HG03135 (cell line): ENCODE measurements around the gene DNER.
A peak's percentile ranks its signal among the peaks of the same experiment; 100 is the strongest.

Source experiments
- ATAC-seq: cut with Tn5 transposase; IDR thresholded peaks from one replicate; pipeline ENCODE4 v1.9.1; 2021; ENCODE audit warnings: mild to moderate bottlenecking, moderate library complexity; ENCODE audit not compliant: unreplicated experiment

Gene DNER

DNA sequence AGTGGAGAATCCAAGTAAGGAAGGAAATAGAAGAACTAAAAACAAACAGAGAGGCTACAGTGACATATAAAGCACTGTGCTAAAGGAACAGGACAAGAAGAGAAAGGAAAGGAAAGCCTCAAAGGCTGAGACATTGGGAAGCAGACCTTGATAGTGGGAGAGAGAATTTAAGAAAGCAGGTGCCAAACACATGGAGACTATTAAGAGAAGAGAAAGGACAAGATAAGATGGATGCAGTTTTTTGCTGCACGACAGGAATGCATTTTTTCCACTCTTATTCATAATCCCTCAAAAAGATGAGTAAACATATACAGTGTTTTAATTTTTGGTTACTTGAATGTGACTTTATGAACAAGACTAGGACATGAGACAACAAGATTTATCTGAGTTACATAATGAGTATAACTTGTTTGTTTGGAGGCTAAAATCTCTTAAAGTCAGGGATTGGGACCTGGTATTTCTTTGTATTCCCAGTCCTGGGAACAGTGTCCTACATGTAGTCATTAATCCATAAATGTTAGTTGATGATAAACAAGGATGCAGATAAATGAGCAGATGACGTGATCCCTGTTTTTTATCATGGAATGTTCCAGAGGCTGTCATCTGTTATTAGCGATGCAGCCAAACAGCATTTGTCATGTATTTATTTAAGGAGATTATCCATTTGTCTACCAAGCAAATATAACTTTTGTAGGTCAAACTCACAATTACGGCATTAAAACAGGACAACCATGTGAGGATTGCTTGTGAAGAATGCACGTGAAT is 141.7 kb downstream of the DNER start:
- ATAC-seq, result no peak

DNA sequence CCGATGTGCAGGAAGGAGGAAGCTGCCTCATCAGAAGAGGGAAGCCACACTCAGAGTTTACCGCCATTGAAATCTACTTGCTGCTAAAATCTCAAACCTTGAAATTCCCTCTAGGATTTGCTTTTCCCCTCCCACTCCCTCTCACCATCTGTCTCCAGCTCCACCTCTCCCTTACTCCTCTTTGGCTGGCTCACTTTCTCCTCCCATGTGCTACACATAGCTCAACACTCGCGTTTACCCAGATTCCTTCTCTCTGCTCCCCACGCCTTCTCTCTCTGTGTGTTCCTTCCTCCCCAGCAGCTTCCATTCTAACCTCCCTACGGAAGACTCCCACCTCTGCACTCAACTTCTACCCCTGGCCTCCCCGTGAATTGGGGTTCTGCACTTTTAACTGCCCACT is 143.1 kb downstream of the DNER start:
- no peak for ATAC-seq

DNA sequence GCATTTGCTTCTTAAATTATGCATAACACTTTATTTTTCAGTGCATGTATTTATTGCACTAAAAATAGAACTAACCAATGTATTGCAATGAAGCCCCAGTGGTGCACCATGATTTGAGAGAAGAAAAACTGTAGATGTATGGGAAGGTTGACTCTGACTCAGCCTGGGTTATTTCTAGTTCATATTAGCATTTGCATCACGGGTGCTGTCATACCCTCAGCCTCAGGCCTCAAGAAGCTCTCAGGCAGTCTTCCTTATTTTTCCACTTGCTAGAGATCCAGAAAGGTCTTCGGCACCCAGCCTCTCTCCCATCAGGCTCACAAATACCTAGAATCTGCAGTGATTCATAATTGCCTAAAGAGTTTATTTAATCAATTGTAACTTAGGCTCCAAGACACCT is 148.0 kb downstream of the DNER start:
- no peak for ATAC-seq

DNA sequence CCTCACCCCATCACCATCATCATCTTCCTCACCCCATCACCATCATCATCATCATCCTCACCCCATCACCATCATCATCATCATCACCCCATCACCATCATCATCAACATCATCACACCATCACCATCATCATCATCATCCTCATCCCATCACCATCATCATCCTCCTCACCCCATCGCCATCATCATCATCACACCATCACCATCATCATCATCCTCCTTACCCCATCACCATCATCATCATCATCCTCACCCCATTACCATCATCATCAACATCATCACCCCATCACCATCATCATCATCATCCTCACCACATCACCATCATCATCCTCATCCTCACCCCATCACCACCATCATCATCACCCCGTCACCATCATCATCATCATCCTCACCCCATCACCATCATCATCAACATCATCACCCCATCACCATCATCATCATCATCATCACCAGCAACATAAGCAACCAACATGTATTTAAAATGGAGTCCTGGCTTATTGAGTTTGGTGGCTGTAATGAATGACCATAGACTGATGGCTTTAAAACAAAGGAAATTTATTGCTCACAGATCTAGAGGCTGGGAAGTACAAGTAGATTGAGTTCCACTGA is 150.0 kb downstream of the DNER start:
- ATAC-seq, result no peak

DNA sequence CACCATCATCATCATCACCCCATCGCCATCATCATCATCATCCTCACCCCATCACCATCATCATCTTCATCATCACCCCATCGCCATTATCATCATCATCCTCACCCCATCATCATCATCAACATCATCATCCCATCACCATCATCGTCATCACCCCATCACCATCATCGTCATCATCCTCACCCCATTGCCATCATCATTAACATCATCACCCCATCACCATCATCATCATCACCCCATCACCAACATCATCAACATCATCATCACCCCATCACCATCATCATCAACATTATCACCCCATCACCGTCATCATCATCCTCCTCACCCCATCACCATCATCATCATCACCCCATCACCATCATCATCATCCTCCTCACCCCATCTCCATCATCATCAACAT is 151.0 kb downstream of the DNER start:
- ATAC-seq, result no peak

DNA sequence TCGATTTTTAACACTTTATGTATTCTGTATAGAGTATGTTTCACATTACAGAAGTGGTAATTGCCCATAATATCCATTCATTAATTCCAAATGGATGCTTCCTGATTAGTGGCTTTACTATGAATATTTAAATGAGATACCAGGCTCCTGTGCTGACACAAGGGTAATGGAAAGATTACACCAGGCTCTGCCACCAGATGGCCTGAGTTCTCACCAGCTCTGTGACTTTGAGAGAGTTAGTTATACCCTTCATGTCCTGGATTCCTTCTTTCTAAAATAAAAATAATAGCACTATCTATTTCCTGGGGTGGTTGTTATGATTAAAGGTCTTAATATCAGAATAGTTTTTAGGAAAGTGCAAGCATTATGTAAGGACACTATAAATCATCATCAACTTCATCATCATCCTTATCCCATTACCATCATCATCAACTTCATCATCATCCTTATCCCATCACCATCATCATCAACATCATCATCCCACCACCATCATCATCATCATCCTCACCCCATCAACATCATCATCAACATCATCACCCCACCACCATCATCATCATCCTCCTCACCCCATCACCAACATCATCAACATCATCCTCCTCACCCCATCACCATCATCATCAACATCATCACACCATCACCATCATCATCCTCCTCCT is 151.8 kb downstream of the DNER start:
- ATAC-seq, result no peak

DNA sequence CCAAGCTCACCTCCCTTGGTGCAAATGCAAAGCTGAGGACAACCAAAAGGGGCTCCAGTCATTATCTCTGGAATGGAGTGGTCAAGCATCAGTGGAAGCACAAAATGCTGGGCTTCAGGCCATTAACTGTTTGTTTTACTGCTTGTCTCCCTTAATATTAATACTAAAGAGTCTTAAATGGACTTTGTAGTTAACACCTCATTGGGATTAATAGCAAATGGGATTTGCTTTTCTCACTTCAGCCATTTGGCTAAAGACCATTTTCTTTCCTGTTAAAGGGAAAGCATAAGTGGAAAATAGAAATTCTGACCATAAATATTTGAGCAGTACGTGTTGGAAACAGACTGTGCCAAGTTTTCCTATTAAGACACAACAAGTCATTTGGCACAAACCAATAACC is 154.4 kb downstream of the DNER start:
- no peak for ATAC-seq

DNA sequence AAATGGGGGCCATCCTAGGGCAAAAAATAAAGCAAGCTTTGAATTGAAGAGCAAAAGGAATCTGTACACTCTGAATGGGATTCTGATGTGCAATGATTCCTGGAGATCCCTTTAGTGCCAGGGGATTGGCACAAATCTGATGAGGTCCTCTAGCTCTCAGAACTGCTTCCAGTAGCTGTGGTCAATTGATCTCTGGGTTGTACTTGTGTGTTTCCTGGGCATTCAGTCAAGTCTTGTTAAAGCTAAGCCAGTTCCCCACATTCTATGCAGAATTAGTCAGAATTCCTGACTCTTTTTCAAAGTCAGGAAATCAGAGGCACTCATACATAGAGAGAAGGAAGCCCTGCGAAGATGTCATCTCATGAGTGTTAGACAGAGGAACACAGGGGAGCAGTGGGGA is 161.3 kb downstream of the DNER start:
- ATAC-seq, result no peak

DNA sequence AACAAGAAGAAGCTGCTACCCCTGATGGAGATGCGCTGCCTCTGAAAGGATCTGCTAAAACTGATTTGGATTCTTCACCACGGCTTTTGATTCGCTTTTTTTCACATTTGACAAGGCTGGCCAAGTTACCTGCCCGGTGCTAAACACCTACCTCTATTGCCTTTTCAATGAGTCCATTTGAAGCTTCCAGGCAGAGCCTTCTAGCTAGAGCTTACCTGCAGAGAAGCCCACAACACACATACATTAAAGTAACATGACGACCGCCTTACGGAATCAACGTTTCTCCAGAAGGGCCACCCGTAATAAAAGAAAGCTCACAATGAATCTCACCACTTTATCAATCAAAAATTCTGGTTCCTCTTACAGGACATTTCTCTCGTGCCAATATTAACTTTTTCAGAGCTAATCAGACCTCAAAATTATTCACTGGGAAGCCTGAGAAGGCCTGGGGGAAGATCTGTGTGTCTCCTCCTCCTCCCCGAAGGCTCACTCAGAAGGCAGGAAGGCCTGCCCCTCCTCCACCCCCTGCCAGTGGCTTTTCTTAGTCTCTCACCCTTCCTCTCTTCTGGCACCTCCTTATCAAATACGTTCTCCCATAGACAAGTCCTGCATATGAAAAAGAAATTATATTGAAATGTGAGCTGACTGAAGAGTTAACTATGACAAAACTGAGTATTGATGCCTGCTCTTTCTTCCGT is 171.0 kb downstream of the DNER start:
- no peak for ATAC-seq

DNA sequence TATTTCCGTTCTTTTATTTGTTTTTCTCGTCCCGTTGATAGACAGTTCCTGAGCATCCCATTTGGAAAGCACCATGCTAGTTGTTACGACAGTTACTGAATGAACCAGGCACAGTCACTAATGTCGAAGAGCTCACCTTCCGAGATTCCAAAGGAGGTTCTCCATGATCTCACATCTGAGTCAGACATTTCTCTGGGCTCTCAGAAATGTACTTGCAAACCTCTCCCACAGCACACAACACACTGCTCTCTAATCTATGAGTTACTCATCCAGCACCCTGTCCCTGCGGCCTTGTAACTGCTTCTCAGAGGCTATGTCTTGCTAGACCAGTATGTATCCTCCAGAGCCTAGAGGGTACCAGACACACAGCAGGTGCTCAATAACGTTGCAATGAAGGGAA is 174.7 kb downstream of the DNER start:
- no peak for ATAC-seq

DNA sequence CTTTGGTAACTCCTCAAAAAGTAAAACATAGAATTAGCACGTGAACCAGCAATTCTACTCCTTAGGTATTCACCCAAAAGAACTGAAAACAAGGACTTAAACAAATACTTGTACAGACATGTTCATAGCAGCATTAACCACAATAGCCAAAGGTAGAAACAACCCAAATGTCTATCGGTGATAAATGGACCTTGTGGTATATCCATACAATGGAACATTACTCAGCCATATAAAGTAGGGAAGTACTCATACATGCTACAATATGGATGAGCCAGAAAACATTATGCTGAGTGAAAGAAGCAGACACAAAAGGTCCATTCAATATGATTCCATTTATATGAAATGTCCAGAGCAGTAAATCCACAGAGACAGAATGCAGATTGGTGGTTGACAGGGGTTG is 182.8 kb downstream of the DNER start:
- ATAC-seq, result no peak

DNA sequence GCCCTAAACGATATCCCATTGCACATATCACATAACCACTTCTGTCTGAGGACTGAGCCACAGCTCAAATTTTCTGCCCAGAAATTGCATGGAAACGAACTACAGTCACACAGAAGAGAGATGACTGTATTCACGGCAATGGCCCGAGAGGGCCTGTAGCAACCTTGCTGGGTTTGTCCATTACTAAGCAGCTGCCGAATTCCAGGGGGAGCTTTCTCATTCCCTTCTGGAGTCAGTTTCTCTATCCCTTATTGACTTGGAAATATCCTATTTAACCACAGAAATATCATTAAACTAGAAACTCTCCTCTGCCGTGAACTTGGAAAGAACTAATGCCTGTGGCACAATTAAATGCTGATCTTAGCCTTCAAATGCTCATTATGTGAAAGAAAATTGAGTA is 183.9 kb downstream of the DNER start:
- ATAC-seq, result no peak

DNA sequence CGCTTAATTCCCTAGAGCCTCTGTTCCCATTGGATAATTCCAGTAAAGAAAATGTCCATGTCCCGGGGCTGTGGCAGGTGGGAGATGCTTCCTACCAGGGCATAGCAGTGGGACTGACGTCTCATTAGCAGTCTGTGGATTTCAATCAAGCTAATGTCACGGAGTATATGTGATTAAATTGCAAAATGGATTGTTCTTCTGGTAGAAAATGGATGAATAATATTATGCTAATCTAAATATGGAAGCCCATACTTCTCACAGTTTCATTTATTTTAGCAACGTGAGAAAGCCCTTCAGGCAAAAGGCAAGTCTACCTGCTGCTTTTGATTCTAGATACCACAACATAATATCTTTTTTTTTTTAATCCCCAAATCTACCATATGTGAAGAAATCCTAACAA is 185.5 kb downstream of the DNER start:
- ATAC-seq, result no peak

DNA sequence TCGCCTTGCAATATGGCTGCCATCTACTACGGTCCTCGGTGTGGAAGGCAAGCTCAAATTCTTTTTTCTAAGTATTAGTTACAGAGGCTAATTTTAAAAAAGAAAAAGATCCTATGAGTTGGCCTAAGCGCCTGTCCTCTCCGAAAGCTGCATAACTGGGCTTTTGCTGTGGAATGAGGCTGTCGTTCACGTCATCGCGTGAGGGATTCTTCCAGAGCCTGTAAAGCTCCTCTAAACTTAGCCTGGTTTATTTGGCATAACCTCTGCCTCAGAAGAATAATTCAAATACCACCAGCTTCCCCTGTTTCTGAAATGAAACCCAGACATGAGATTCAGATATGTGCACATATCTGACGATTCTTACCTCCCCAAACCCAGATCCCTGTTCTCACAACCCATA is 187.4 kb downstream of the DNER start:
- ATAC-seq, result no peak

DNA sequence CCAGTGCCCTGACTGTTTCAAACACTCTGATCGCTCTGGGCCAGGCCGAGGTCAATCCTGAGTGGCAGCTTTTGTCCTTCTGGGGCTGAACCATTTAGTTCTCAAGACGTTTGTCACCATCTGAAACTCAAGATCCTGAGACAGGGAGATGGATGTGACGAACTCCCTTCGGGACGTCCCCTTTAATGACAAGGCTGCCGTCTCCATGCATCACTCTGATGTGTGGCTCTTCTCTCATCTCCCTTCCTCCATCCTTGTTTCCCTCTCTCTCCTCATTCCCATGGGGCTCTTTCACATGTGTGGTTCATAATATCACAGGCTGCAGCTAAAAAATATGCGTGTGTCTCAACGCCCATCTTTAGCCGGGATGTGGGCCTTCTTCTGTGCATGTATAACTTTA is 189.6 kb downstream of the DNER start:
- ATAC-seq, result no peak

DNA sequence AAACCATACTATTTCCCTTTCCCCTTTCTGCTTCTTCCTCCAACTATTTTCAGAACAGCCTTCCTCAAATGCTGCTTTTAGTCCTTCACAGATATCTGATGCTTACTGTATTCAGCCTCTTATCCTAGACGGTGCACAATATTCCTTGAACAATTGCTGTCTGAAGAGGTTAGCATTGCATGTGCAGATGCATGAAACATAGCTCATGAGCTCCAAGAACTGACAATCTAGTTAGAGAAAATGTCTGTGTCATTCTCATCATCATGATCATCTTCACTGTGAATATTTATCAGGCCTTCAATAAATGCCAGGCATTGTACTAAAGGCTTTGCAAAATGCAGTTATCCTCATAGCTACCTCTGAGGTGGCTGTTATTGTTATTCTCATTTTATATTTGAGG is 190.7 kb downstream of the DNER start:
- ATAC-seq, result no peak

DNA sequence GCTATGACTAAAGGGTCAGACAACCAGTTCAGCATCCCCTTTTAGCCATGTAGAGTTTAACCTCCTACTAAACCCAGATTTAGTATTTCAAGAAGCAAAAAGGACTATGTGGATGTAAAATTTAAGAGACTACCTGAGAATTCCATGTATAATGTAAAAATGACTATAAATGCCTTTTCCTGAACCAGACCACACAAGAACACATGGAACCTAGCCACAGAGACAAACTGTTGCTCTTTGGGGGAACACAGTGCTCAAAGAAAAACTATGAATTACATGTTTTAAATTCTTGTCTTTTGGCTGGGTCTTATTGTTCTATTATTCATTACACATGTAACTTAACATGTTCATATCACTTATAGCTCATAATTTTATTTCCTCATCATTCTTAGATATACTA is 192.8 kb downstream of the DNER start:
- ATAC-seq, result no peak

DNA sequence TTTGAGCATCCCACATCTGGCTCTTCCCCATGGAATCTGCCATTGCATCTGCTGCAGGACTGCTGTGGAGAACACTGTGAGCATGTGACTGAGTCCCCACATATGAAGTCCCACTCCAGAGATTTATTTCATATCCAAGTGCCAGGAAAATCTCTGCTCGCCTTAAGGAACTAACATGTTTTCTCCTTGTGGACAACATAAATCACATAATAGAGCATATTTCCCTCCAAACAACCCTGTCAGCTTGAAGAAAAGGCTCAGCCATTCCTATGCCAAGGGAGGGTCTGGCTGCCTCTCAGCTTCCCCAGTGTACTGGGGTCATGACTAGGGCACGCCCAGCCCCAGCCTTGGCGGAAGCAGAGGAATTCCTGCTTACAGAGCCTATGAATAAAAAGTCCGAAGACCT is 193.7 kb downstream of the DNER start:
- no peak for ATAC-seq

DNA sequence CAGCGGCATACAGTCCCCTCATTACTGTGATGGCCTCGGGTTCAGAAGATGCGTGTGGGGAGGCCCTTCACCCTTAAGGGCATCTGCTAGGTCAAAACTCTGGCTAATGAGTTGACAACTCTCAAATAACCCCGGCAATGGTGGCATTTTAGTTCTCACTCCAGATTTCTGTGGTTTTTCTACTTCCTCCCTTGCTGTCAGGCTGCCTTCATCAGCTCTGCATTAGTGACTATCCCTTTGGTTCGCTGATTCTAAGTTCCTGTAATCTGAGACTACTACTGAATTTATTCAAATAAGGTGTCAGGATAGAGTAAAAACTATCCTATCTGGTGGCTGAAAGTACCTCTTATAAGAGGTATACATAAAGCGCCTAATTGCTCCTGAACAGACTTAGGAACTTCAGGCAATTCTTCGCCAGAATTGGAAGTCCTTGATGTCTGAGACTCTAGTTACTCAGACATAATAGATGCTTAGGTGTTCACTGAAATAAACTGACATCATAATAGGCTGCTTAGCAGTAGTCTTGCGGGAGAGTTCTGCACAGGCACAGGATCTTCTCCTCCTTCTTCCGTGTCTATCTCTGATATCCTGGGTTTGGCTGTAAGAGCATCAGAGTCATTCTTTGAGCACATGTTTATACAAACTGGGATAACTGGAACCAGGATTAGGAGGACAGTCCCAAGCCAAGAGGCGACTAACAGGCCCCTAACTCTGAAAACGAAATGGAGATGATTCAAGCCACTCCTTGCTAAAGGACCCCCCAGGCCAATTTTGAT is 194.5 kb downstream of the DNER start:
- ATAC-seq, result peak; percentile 63

DNA sequence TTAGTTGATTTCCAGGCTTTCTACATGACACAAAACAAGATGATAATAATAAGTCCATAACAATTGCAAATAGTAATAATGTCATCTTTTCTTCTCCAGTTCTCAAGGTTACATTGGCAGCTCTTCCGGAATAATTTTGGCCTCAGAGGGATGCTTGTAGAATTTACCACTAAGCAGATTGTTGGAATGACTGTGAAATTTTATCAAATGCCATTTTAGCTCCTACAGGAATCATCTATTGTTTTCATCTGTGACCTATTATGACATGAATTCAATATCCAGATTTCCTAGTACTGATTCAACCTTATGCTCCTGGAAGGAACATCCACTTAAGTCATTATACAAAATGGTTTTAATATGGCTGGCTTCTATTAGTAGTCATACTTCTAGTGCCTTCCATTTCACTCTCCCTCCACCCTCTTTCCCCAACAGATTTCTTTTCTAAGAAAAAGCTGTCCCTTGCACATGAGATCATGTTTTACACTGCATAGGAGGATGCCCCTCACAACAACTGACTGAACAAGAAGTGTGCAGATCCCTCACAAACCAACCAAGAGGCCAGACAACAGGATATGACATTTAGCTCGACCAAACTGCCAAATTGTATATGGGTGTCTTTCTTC is 200.0 kb downstream of the DNER start:
- no peak for ATAC-seq

DNA sequence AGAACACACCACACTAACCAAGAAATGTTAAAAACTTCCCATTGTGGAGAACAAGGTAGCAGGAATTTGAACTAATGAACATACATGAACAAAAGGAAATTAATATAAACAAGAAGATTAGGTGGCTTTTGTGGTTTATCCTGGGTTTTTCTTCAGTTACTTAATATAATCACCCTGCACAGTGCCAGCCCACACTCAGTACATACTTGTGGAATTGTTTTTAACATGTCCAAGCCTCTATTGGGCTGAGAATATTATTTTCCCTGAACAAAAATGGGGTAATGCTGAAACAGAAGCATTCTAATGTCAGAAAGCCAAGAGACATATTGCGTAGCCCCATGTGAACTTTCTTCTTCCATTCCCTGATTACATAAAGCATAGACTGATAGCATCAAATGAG is 202.8 kb downstream of the DNER start:
- ATAC-seq, result no peak
